Karpas-422 (cell line): ENCODE results near the gene TTC23. TPM values are rescaled to one million over a fixed set of nuclear protein-coding genes. Genes with fewer than 3 reads are reported as not detected.

Experiments
- DNase-seq: peaks from one replicate; pipeline ENCODE4 v3.0.0-alpha.2; 2015
- H2AFZ ChIP-seq: fragments of 200-600 bp; sonication (generic); 2 replicates; pipeline ENCODE4 v1.6.1; 2014; ENCODE audit warnings: antibody characterized with exemption, low read length, mixed read lengths
- H3K27ac ChIP-seq: fragments of 200-600 bp; sonication (generic); 2 replicates; pipeline ENCODE4 v1.5.1; 2014; ENCODE audit warnings: mild to moderate bottlenecking, low read length, moderate library complexity
- H3K27me3 ChIP-seq: fragments of 200-600 bp; sonication (generic); 2 replicates; pipeline ENCODE4 v1.6.1; 2014; ENCODE audit warnings: low read length, mixed read lengths
- H3K36me3 ChIP-seq: fragments of 200-600 bp; sonication (generic); 2 replicates; pipeline ENCODE4 v1.6.1; 2014; ENCODE audit warnings: low read length, mixed read lengths; ENCODE audit not compliant: insufficient read depth
- H3K4me1 ChIP-seq: fragments of 200-600 bp; sonication (generic); 2 replicates; pipeline ENCODE4 v1.6.1; 2014; ENCODE audit warnings: mild to moderate bottlenecking, low read length, mixed read lengths
- H3K4me2 ChIP-seq: fragments of 200-600 bp; sonication (generic); 2 replicates; pipeline ENCODE4 v1.6.1; 2014; ENCODE audit warnings: low read length, low read depth, mild to moderate bottlenecking; ENCODE audit not compliant: poor library complexity, severe bottlenecking
- H3K4me3 ChIP-seq: fragments of 200-600 bp; sonication (generic); 2 replicates; pipeline ENCODE4 v1.5.1; 2014; ENCODE audit warnings: mild to moderate bottlenecking, antibody characterized with exemption, low read length, mixed read lengths
- H3K79me2 ChIP-seq: fragments of 200-600 bp; sonication (generic); 2 replicates; pipeline ENCODE4 v1.6.1; 2014; ENCODE audit warnings: mild to moderate bottlenecking, low read length, mixed read lengths
- H3K9ac ChIP-seq: fragments of 200-600 bp; sonication (generic); 2 replicates; pipeline ENCODE4 v1.6.0; 2014; ENCODE audit warnings: low read length
- H3K9me2 ChIP-seq: fragments of 200-600 bp; sonication (generic), shearing (Covaris generic); replicated peaks from 2 replicates; pipeline ENCODE4 v1.6.0; 2014; ENCODE audit warnings: mild to moderate bottlenecking, low read length, moderate library complexity; ENCODE audit not compliant: insufficient read depth
- H3K9me3 ChIP-seq: fragments of 300-700, 200-600 bp; sonication (generic); 2 replicates; pipeline ENCODE4 v1.6.1; 2014; ENCODE audit warnings: low read length, mixed read lengths
- H4K20me1 ChIP-seq: fragments of 200-600 bp; sonication (generic); 2 replicates; pipeline ENCODE4 v1.6.1; 2014; ENCODE audit warnings: mild to moderate bottlenecking, antibody characterized with exemption, low read length, low read depth; ENCODE audit not compliant: insufficient read depth
- total RNA-seq: library from RNA; depleted of rRNA; stranded (reverse); fragments of >200 nt; shearing (Covaris generic); gene quantifications from 2 replicates; pipeline ENCODE4 v1.2.3, GENCODE V29; 2014; ENCODE audit warnings: low replicate concordance

The TTC23 gene
- total RNA-seq, 1 experiment from 2014 or later = 9.0 TPM

GRCh38 chr15:99228120-99228770 is 21.1 kb downstream of the TTC23 start:
- Histone ChIP-seq H4K20me1 (no peaks in the 10 kb centered on the region), H3K4me1 (no peaks in the 10 kb centered on the region), H3K9me2 (no peaks in the 10 kb centered on the region), H2AFZ (no peak overlapping the region), H3K36me3 (no peaks in the 10 kb centered on the region), H3K79me2 (no peaks in the 10 kb centered on the region), H3K4me3 (no peak overlapping the region), H3K4me2 (no peak overlapping the region), H3K9ac (no peak overlapping the region), H3K9me3 (no peaks in the 10 kb centered on the region), H3K27me3 (no peaks in the 10 kb centered on the region), H3K27ac (no peak overlapping the region)
- no peak for DNase-seq

- Histone ChIP-seq H3K4me2 (no peak overlapping the region), H3K36me3 (no peaks in the 10 kb centered on the region), H3K79me2 (no peaks in the 10 kb centered on the region), H3K9ac (no peak overlapping the region), H3K9me3 (no peaks in the 10 kb centered on the region), H2AFZ (no peak overlapping the region), H3K4me1 (no peaks in the 10 kb centered on the region), H3K27ac (no peak overlapping the region), H3K9me2 (no peaks in the 10 kb centered on the region), H3K27me3 (no peaks in the 10 kb centered on the region), H4K20me1 (no peaks in the 10 kb centered on the region), H3K4me3 (no peak overlapping the region)
- DNase-seq = no peak
Measured at GRCh38 chr15:99226802-99227201, 22.6 kb downstream of the TTC23 start.

- Histone ChIP-seq H3K36me3 (no peaks in the 10 kb centered on the region), H3K27ac (no peak overlapping the region), H3K4me1 (no peaks in the 10 kb centered on the region), H3K9ac (no peak overlapping the region), H3K79me2 (no peaks in the 10 kb centered on the region), H3K4me2 (no peak overlapping the region), H3K9me2 (no peaks in the 10 kb centered on the region), H3K9me3 (no peaks in the 10 kb centered on the region), H2AFZ (no peak overlapping the region), H4K20me1 (no peaks in the 10 kb centered on the region), H3K4me3 (no peak overlapping the region), H3K27me3 (no peaks in the 10 kb centered on the region)
- DNase-seq = no peak
Measured at GRCh38 chr15:99224372-99225214, 24.8 kb downstream of the TTC23 start.

- DNase-seq = peak; percentile 82
- no peak overlapping the region for H3K4me2 ChIP-seq
- peaks cover 9% of the 10 kb centered on the region for H3K4me1 ChIP-seq
- no peaks in the 10 kb centered on the region for H3K9me2 ChIP-seq
- H3K36me3 ChIP-seq = no peaks in the 10 kb centered on the region
- H4K20me1 ChIP-seq = no peaks in the 10 kb centered on the region
- no peak overlapping the region for H3K9ac ChIP-seq
- H3K27ac ChIP-seq = no peak overlapping the region
- H2AFZ ChIP-seq = no peak overlapping the region
- no peaks in the 10 kb centered on the region for H3K9me3 ChIP-seq
- H3K27me3 ChIP-seq = no peaks in the 10 kb centered on the region
- no peaks in the 10 kb centered on the region for H3K79me2 ChIP-seq
- no peak overlapping the region for H3K4me3 ChIP-seq
Measured at GRCh38 chr15:99213187-99213811, 36.1 kb downstream of the TTC23 start.

GRCh38 chr15:99212406-99212805 is 37.0 kb downstream of the TTC23 start:
- H3K36me3 ChIP-seq = no peaks in the 10 kb centered on the region
- no peak overlapping the region for H3K4me3 ChIP-seq
- H3K9ac ChIP-seq = no peak overlapping the region
- no peaks in the 10 kb centered on the region for H3K9me3 ChIP-seq
- no peaks in the 10 kb centered on the region for H4K20me1 ChIP-seq
- H3K9me2 ChIP-seq = no peaks in the 10 kb centered on the region
- H3K4me1 ChIP-seq = peaks cover 9% of the 10 kb centered on the region
- no peak for DNase-seq
- H3K4me2 ChIP-seq = no peak overlapping the region
- no peaks in the 10 kb centered on the region for H3K79me2 ChIP-seq
- no peak overlapping the region for H2AFZ ChIP-seq
- no peak overlapping the region for H3K27ac ChIP-seq
- H3K27me3 ChIP-seq = no peaks in the 10 kb centered on the region

- Histone ChIP-seq H4K20me1 (no peaks in the 10 kb centered on the region), H3K9me2 (no peaks in the 10 kb centered on the region), H3K36me3 (no peaks in the 10 kb centered on the region), H3K9ac (no peak overlapping the region), H3K79me2 (no peaks in the 10 kb centered on the region), H3K9me3 (no peaks in the 10 kb centered on the region), H3K4me3 (no peak overlapping the region), H3K4me2 (no peak overlapping the region), H2AFZ (no peak overlapping the region), H3K27ac (no peak overlapping the region), H3K4me1 (peaks cover 9% of the 10 kb centered on the region), H3K27me3 (no peaks in the 10 kb centered on the region)
- DNase-seq = no peak
Measured at GRCh38 chr15:99211926-99212325, 37.5 kb downstream of the TTC23 start.

- no peaks in the 10 kb centered on the region for H3K4me1 ChIP-seq
- no peaks in the 10 kb centered on the region for H3K27me3 ChIP-seq
- no peak overlapping the region for H3K27ac ChIP-seq
- H3K4me2 ChIP-seq = no peak overlapping the region
- H3K9me2 ChIP-seq = no peaks in the 10 kb centered on the region
- H2AFZ ChIP-seq = no peak overlapping the region
- no peak overlapping the region for H3K9ac ChIP-seq
- no peak overlapping the region for H3K4me3 ChIP-seq
- H3K9me3 ChIP-seq = no peaks in the 10 kb centered on the region
- no peaks in the 10 kb centered on the region for H3K36me3 ChIP-seq
- H3K79me2 ChIP-seq = no peaks in the 10 kb centered on the region
- H4K20me1 ChIP-seq = no peaks in the 10 kb centered on the region
- no peak for DNase-seq
Measured at GRCh38 chr15:99210334-99210733, 39.0 kb downstream of the TTC23 start.

- no peak overlapping the region for H3K4me2 ChIP-seq
Measured at GRCh38 chr15:99209326-99209725, 40.1 kb downstream of the TTC23 start.

More at GRCh38 chr15:99209326-99209725, 40.1 kb downstream of the TTC23 start:
- Histone ChIP-seq H4K20me1 (no peaks in the 10 kb centered on the region), H3K9ac (no peak overlapping the region), H3K9me2 (no peaks in the 10 kb centered on the region), H3K79me2 (no peaks in the 10 kb centered on the region), H3K27me3 (no peaks in the 10 kb centered on the region), H3K4me3 (no peak overlapping the region), H3K4me1 (no peaks in the 10 kb centered on the region), H2AFZ (no peak overlapping the region), H3K36me3 (no peaks in the 10 kb centered on the region), H3K9me3 (no peaks in the 10 kb centered on the region), H3K27ac (no peak overlapping the region)
- no peak for DNase-seq
